ENCODE measurements around the gene HELZ. TPM values are rescaled to one million over a fixed set of nuclear protein-coding genes. Genes with fewer than 3 reads are reported as not detected.
"Not testable (repeated sequence)": the region's sequence is repeated elsewhere in the genome, so short reads cannot be mapped to it uniquely, and the experiment has no call there.

Gene HELZ
- total RNA-seq, 1 donor from 2014 or later = 44.9 TPM

- no peak overlapping the region for H3K27ac ChIP-seq
- no peaks in the 10 kb centered on the region for H3K27me3 ChIP-seq
- H4K20me1 ChIP-seq (ENCODE audit: low read depth) = no peaks in the 10 kb centered on the region
- no peak overlapping the region for H3K4me3 ChIP-seq
- H3K9ac ChIP-seq = no peak overlapping the region
- Mint-ChIP-seq H3K4me3 (no peak overlapping the region), H3K27ac (no peak overlapping the region), H3K9me3 (no peaks in the 10 kb centered on the region), H3K4me1 (no peaks in the 10 kb centered on the region), H3K27me3 (ENCODE audit: insufficient read depth, low read depth) (no peaks in the 10 kb centered on the region), H3K36me3 (peaks cover 23% of the 10 kb centered on the region)
- no peak overlapping the region for H2AFZ ChIP-seq (replicated peaks)
- H3K36me3 ChIP-seq = no peaks in the 10 kb centered on the region
- no peak for TF ChIP-seq EZH2 (IDR thresholded peaks at IDR 0.05)
- no peak for TF ChIP-seq EZH2phosphoT487 (IDR thresholded peaks at IDR 0.05)
- TF ChIP-seq CTCF (IDR thresholded peaks at IDR 0.05) = no peak
- H3K4me2 ChIP-seq = no peak overlapping the region
- H3F3A ChIP-seq (ENCODE audit: low read depth) = no peaks in the 10 kb centered on the region
- no peak for DNase-seq (ENCODE audit: low spot score)
- H3K4me1 ChIP-seq = no peaks in the 10 kb centered on the region
- peaks cover 8% of the 10 kb centered on the region for H3K79me2 ChIP-seq (ENCODE audit: low read depth)
- no peaks in the 10 kb centered on the region for H3K9me3 ChIP-seq (ENCODE audit: low read depth)
These were observed 149.2 kb downstream of the HELZ start for GRCh38 chr17:67095803-67096202.

GRCh38 chr17:67095291-67095690 lies 149.7 kb downstream of the HELZ start:
- not testable (repeated sequence) for H3K9ac ChIP-seq; H3K27me3 Mint-ChIP-seq (ENCODE audit: insufficient read depth, low read depth); H3K4me1 ChIP-seq; DNase-seq (ENCODE audit: low spot score); H3K4me3 ChIP-seq; H3F3A ChIP-seq (ENCODE audit: low read depth); H3K27me3 ChIP-seq; H3K4me2 ChIP-seq; H4K20me1 ChIP-seq (ENCODE audit: low read depth); H3K27ac Mint-ChIP-seq; H3K4me3 Mint-ChIP-seq; H2AFZ ChIP-seq (replicated peaks); H3K27ac ChIP-seq; H3K9me3 Mint-ChIP-seq; H3K36me3 ChIP-seq; H3K79me2 ChIP-seq (ENCODE audit: low read depth); H3K4me1 Mint-ChIP-seq; H3K9me3 ChIP-seq (ENCODE audit: low read depth)
- H3K36me3 Mint-ChIP-seq = peaks cover 23% of the 10 kb centered on the region

GRCh38 chr17:67093348-67093747 lies 151.6 kb downstream of the HELZ start:
- Histone ChIP-seq H3K36me3 (peaks cover 9% of the 10 kb centered on the region), H3K4me3 (no peak overlapping the region), H3F3A (ENCODE audit: low read depth) (no peaks in the 10 kb centered on the region), H3K4me2 (no peak overlapping the region), H3K27me3 (no peaks in the 10 kb centered on the region), H2AFZ (replicated peaks) (no peak overlapping the region), H3K9me3 (ENCODE audit: low read depth) (peaks cover 6% of the 10 kb centered on the region), H3K4me1 (no peaks in the 10 kb centered on the region), H3K27ac (no peak overlapping the region), H4K20me1 (ENCODE audit: low read depth) (no peaks in the 10 kb centered on the region), H3K79me2 (ENCODE audit: low read depth) (no peaks in the 10 kb centered on the region), H3K9ac (no peak overlapping the region)
- Mint-ChIP-seq H3K27me3 (ENCODE audit: insufficient read depth, low read depth) (no peaks in the 10 kb centered on the region), H3K9me3 (peaks cover 2% of the 10 kb centered on the region), H3K4me1 (no peaks in the 10 kb centered on the region), H3K27ac (no peak overlapping the region), H3K36me3 (peaks cover 27% of the 10 kb centered on the region), H3K4me3 (no peak overlapping the region)
- TF ChIP-seq EZH2phosphoT487 (IDR thresholded peaks at IDR 0.05) = no peak
- no peak for TF ChIP-seq EZH2 (IDR thresholded peaks at IDR 0.05)
- no peak for TF ChIP-seq CTCF (IDR thresholded peaks at IDR 0.05)
- no peak for DNase-seq (ENCODE audit: low spot score)

- H3K4me1 ChIP-seq; H3K4me1 Mint-ChIP-seq; H3K36me3 ChIP-seq; H3K27me3 ChIP-seq; H3K27me3 Mint-ChIP-seq (ENCODE audit: insufficient read depth, low read depth); H3K9me3 ChIP-seq (ENCODE audit: low read depth); H3K27ac Mint-ChIP-seq; H2AFZ ChIP-seq (replicated peaks); H3K4me3 ChIP-seq; H3K4me3 Mint-ChIP-seq; H3K4me2 ChIP-seq; H3K79me2 ChIP-seq (ENCODE audit: low read depth); H3K9me3 Mint-ChIP-seq; H3K27ac ChIP-seq; H4K20me1 ChIP-seq (ENCODE audit: low read depth); DNase-seq (ENCODE audit: low spot score); H3K9ac ChIP-seq; H3F3A ChIP-seq (ENCODE audit: low read depth): not testable (repeated sequence)
- H3K36me3 Mint-ChIP-seq = peaks cover 23% of the 10 kb centered on the region
These were observed 152.3 kb downstream of the HELZ start for GRCh38 chr17:67092710-67093109.
